HepG2 (cell line): ENCODE data around the gene DOCK2. TPM values are rescaled to one million over a fixed set of nuclear protein-coding genes. Genes with fewer than 3 reads are reported as not detected.

Source experiments
- ATAC-seq: fragments of 200-7000 bp; cut with Tn5 transposase; 3 replicates; pipeline ENCODE4 v1.9.1; 2020; ENCODE audit warnings: mild to moderate bottlenecking, moderate library complexity
- BruUV-seq: library from RNA; stranded (reverse); fragments of 400-500 nt; replicated peaks from 2 replicates; lab custom pipeline; 2021; lab: Mats Ljungman, UMichigan
- CTCF ChIA-PET: fragments of 300-600 bp; formaldehyde crosslinking; extraction: SDS; loops from one replicate; lab custom pipeline; 2021; ENCODE audit warnings: low total read pairs, inconsistent platforms, low intra/inter-chr PET ratio; lab: Yijun Ruan, JAX
- POLR2A ChIA-PET: fragments of 350-600 bp; sonication (Branson Sonifier 250); formaldehyde crosslinking; loops from one replicate; lab custom pipeline; 2020; ENCODE audit warnings: antibody characterized with exemption, inconsistent platforms; lab: Yijun Ruan, JAX
- DNase-seq: peaks from one replicate; pipeline ENCODE4 v3.0.0-alpha.2; 2015; ENCODE audit warnings: low spot score
- FAIRE-seq: peaks from 3 replicates; lab custom pipeline; 2011; peaks lifted over from hg19 to GRCh38; lab: Jason Lieb, UNC
- H2AFZ ChIP-seq: one replicate; pipeline ENCODE4 v1.6.1; 2011; ENCODE audit warnings: low read length, inconsistent platforms
- H3K27ac ChIP-seq: fragments of 300-600 bp; 3 replicates; pipeline ENCODE4 v1.8.0; 2011; ENCODE audit warnings: mixed run types, mild to moderate bottlenecking, mixed read lengths, low read length, inconsistent platforms; ENCODE audit not compliant: insufficient read depth; ENCODE audit errors: extremely low read length
- H3K27me3 ChIP-seq, 2 experiments: fragments of 200-600 bp in 1 of 2; 2 replicates in 1 of 2; 3 replicates in 1 of 2; pipeline versions ENCODE4 v1.6.0 to v1.8.0; 2011; ENCODE audit warnings: low read length in 2 of 2, mild to moderate bottlenecking in 2 of 2, moderate library complexity in 2 of 2, inconsistent platforms in 1 of 2; ENCODE audit not compliant: insufficient read depth in 2 of 2, control insufficient read depth in 1 of 2
- H3K36me3 ChIP-seq, 2 experiments: fragments of 200-600 bp in 1 of 2; replicated peaks in 1 of 2; 2 replicates in 1 of 2; 3 replicates in 1 of 2; pipeline versions ENCODE4 v1.5.1 to v1.8.0; 2011; ENCODE audit warnings: low read length in 2 of 2, inconsistent platforms in 1 of 2; ENCODE audit not compliant: insufficient read depth in 2 of 2, control insufficient read depth in 1 of 2
- H3K4me1 ChIP-seq: 2 replicates; pipeline ENCODE4 v1.5.1; 2012; ENCODE audit warnings: low read length, inconsistent platforms; ENCODE audit not compliant: insufficient read depth
- H3K4me2 ChIP-seq: 2 replicates; pipeline ENCODE4 v1.6.0; 2011; ENCODE audit warnings: low read depth, low read length, inconsistent platforms
- H3K4me3 ChIP-seq, 3 experiments: fragments of 200-600 bp in 1 of 3; sonication (generic), shearing (Covaris generic) in 1 of 3; replicated peaks in 1 of 3; 2 replicates each; pipeline ENCODE4 v1.5.1; 2011 to 2016; ENCODE audit warnings: low read length in 3 of 3, inconsistent platforms in 2 of 3, low read depth in 2 of 3, mild to moderate bottlenecking in 2 of 3, control low read depth in 1 of 3, mixed read lengths in 1 of 3; ENCODE audit not compliant: insufficient read depth in 1 of 3
- H3K79me2 ChIP-seq: one replicate; pipeline ENCODE4 v1.6.1; 2011; ENCODE audit warnings: low read length, inconsistent platforms; ENCODE audit not compliant: insufficient read depth
- H3K9ac ChIP-seq: 2 replicates; pipeline ENCODE4 v1.6.0; 2011; ENCODE audit warnings: mild to moderate bottlenecking, low read depth, low read length, inconsistent platforms; ENCODE audit not compliant: insufficient read depth
- H3K9me3 ChIP-seq: 2 replicates; pipeline ENCODE4 v1.5.1; 2012; ENCODE audit warnings: mild to moderate bottlenecking, low read length
- H4K20me1 ChIP-seq: 2 replicates; pipeline ENCODE4 v1.6.0; 2011; ENCODE audit warnings: inconsistent platforms, mild to moderate bottlenecking, low read length, moderate library complexity; ENCODE audit not compliant: insufficient read depth
- HES4 ChIP-seq: sonication (generic); formaldehyde crosslinking; IDR thresholded peaks from 2 replicates; pipeline ENCODE4 v1.9.0; 2021; ENCODE audit warnings: mild to moderate bottlenecking, missing genetic modification reagents, borderline replicate concordance
- HNRNPH1 ChIP-seq: fragments of 200-400 bp; formaldehyde crosslinking; optimal IDR thresholded peaks from 2 replicates; pipeline ENCODE3; 2017; ENCODE audit warnings: mild to moderate bottlenecking, low read depth, low read length
- IKZF1 ChIP-seq: fragments of 450-650 bp; IDR thresholded peaks from 2 replicates; pipeline ENCODE4 v1.7.1; 2016
- KDM5B ChIP-seq: sonication (generic); formaldehyde crosslinking; IDR thresholded peaks from 2 replicates; pipeline ENCODE4 v1.4.0; 2020; ENCODE audit warnings: missing genetic modification reagents, mild to moderate bottlenecking, borderline replicate concordance
- SOX13 ChIP-seq, 3 experiments: fragments of 450-650 bp in 1 of 3; sonication (generic) in 1 of 3; formaldehyde crosslinking in 1 of 3; IDR thresholded peaks in 2 of 3; conservative IDR thresholded peaks in 1 of 3; 2 replicates each; pipeline versions ENCODE4 v1.5.0 to v1.6.1; 2016 to 2020; ENCODE audit warnings: antibody characterized with exemption in 1 of 3, mild to moderate bottlenecking in 1 of 3, missing compliant biosample characterization in 1 of 3, missing genetic modification reagents in 1 of 3, moderate library complexity in 1 of 3
- ZBTB2 ChIP-seq: sonication (generic); formaldehyde crosslinking; IDR thresholded peaks from 2 replicates; pipeline ENCODE4 v1.8.0; 2022; ENCODE audit warnings: low read depth, missing genetic modification reagents
- ZIK1 ChIP-seq: sonication (generic); formaldehyde crosslinking; IDR thresholded peaks from 2 replicates; pipeline ENCODE4 v1.5.0; 2020; ENCODE audit warnings: mild to moderate bottlenecking, low read depth, missing genetic modification reagents, borderline replicate concordance
- ZNF672 ChIP-seq: sonication (generic); formaldehyde crosslinking; IDR thresholded peaks from 2 replicates; pipeline ENCODE4 v1.8.1; 2022; ENCODE audit warnings: missing genetic modification reagents
- ZNF737 ChIP-seq: sonication (generic); formaldehyde crosslinking; IDR thresholded peaks from 2 replicates; pipeline ENCODE4 v1.5.0; 2020; ENCODE audit warnings: missing genetic modification reagents, mild to moderate bottlenecking, borderline replicate concordance
- WGBS: methylation state at CpG from one replicate; pipeline ENCODE4 v1.1.6; 2017; ENCODE audit warnings: low lambda C conversion rate; 5-methylcytosine and 5-hydroxymethylcytosine counted together
- in situ Hi-C: cut with HindIII; loops from 2 replicates; pipeline ENCODE4 v1.10.0; 2017; ENCODE audit warnings: low pct_unique_long_range_greater_than_20kb; ENCODE audit not compliant: extremely low pct_ligation_motif_present
- intact Hi-C: fragments of 100-400 bp; cut with micrococcal nuclease; formaldehyde crosslinking; loops from one replicate; pipeline ENCODE4 v1.10.0; 2022; ENCODE audit not compliant: unreplicated experiment
- polyA plus RNA-seq, 8 experiments: library from polyadenylated mRNA; depleted of rRNA in 3 of 8; stranded (reverse) in 7 of 8; unstranded in 1 of 8; fragments of >200 nt; fragmentation: Illumina TruSeq in 4 of 8; extraction: Trizol in 4 of 8; gene quantifications; 2 replicates each; pipeline versions ENCODE4 v1.2.1 to v1.2.3, GENCODE V29; 2011 to 2016; ENCODE audit warnings: low read depth in 4 of 8, missing spikeins in 1 of 8, mixed read lengths in 1 of 8; ENCODE audit not compliant: insufficient read depth in 1 of 8
- total RNA-seq, 5 experiments: library from RNA; depleted of rRNA; stranded (reverse); fragments of >200 nt; fragmentation: Illumina TruSeq; extraction: Trizol; gene quantifications; 2 replicates each; pipeline ENCODE4 v1.2.3, GENCODE V29; 2016; ENCODE audit warnings: low read depth in 1 of 5
- TF ChIP-seq, protein P1 (sequence below): sonication (generic); formaldehyde crosslinking; IDR thresholded peaks from 2 replicates; pipeline ENCODE4 v1.5.0; 2020; ENCODE audit warnings: mild to moderate bottlenecking, missing genetic modification reagents, borderline replicate concordance
- TF ChIP-seq, protein P2 (sequence below): sonication (generic); formaldehyde crosslinking; IDR thresholded peaks from 2 replicates; pipeline ENCODE4 v1.4.0; 2020; ENCODE audit warnings: missing genetic modification reagents

The DOCK2 gene
- total and polyA plus RNA-seq, 2 of the 13 experiments (the other 11 are each of a cell fraction or from before 2014, with no cell fraction given), result not detected

- intact Hi-C loops (no loop called here), in situ Hi-C loops (no loop called here)
- Histone ChIP-seq H3K27me3 (no peaks in the 10 kb centered on the region), H3K4me3 (no peak overlapping the region), H4K20me1 (no peaks in the 10 kb centered on the region), H2AFZ (no peak overlapping the region), H3K27ac (no peak overlapping the region), H3K9ac (no peak overlapping the region), H3K79me2 (no peaks in the 10 kb centered on the region), H3K9me3 (peaks cover 42% of the 10 kb centered on the region), H3K36me3 (no peaks in the 10 kb centered on the region), H3K4me2 (no peak overlapping the region), H3K4me1 (no peaks in the 10 kb centered on the region)
- TF ChIP-seq HNRNPH1 (no peak), SOX13 (IDR thresholded peaks at IDR 0.05) (no peak), SOX13 (CRISPR knock-in tag; conservative IDR thresholded peaks at IDR 0.05 in 1 of 2, IDR thresholded peaks at IDR 0.05 in 1 of 2) (no peak)
- CTCF ChIA-PET, result no interaction called here
- POLR2A ChIA-PET, result no interaction called here
- ATAC-seq (no peak), DNase-seq (no peak), FAIRE-seq (no peak)
- no TSS peak for BruUV-seq
- 7% methylated on average over 2 of the region's 3 CpGs for WGBS
These were observed 211.2 kb downstream of the DOCK2 start for GRCh38 chr5:169848271-169848670.

GRCh38 chr5:169848792-169849191 is 211.7 kb downstream of the DOCK2 start:
- H3K9ac ChIP-seq, result no peak overlapping the region
- POLR2A ChIA-PET, result no interaction called here
- ATAC-seq, result no peak
- H3K9me3 ChIP-seq, result peaks cover 44% of the 10 kb centered on the region
- FAIRE-seq, result no peak
- no peak overlapping the region for H3K4me3 ChIP-seq
- no peak for DNase-seq
- no peak overlapping the region for H3K27ac ChIP-seq
- TF ChIP-seq, protein P1, sequence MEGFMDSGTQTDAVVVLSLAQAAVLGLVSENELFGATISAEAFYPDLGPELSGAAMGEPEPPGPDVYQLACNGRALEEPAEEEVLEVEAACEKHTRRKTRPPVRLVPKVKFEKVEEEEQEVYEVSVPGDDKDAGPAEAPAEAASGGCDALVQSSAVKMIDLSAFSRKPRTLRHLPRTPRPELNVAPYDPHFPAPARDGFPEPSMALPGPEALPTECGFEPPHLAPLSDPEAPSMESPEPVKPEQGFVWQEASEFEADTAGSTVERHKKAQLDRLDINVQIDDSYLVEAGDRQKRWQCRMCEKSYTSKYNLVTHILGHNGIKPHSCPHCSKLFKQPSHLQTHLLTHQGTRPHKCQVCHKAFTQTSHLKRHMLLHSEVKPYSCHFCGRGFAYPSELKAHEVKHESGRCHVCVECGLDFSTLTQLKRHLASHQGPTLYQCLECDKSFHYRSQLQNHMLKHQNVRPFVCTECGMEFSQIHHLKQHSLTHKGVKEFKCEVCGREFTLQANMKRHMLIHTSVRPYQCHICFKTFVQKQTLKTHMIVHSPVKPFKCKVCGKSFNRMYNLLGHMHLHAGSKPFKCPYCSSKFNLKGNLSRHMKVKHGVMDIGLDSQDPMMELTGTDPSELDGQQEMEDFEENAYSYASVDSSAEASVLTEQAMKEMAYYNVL (CRISPR knock-in tag), result no peak
- TF ChIP-seq KDM5B (no peak), ZNF672 (no peak), ZIK1 (CRISPR knock-in tag) (no peak), ZNF737 (CRISPR knock-in tag) (no peak), ZBTB2 (CRISPR knock-in tag) (no peak), IKZF1 (no peak), HES4 (CRISPR knock-in tag) (no peak)
- TF ChIP-seq, protein P2, sequence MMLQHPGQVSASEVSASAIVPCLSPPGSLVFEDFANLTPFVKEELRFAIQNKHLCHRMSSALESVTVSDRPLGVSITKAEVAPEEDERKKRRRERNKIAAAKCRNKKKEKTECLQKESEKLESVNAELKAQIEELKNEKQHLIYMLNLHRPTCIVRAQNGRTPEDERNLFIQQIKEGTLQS, result no peak
- H3K36me3 ChIP-seq, result no peaks in the 10 kb centered on the region
- intact Hi-C loops (no loop called here), in situ Hi-C loops (no loop called here)
- H3K27me3 ChIP-seq, result no peaks in the 10 kb centered on the region
- no peaks in the 10 kb centered on the region for H3K79me2 ChIP-seq
- BruUV-seq, result no TSS peak
- H4K20me1 ChIP-seq, result no peaks in the 10 kb centered on the region
- WGBS, result 0% methylated on average over 2 of the region's 2 CpGs
- H3K4me1 ChIP-seq, result no peaks in the 10 kb centered on the region
- CTCF ChIA-PET, result no interaction called here
- H3K4me2 ChIP-seq, result no peak overlapping the region
- H2AFZ ChIP-seq, result no peak overlapping the region
